ENCODE data around the gene CACNA1D.

Gene CACNA1D

GRCh38 chr3:53758846-53759245 lies 264.4 kb downstream of the CACNA1D start:
- Histone ChIP-seq H3K36me3 (ENCODE audit: control insufficient read depth in 5 of 5, insufficient read depth in 5 of 5, low read length in 5 of 5) (no peaks in the 10 kb centered on the region), H3K9me3 (ENCODE audit: control insufficient read depth in 5 of 5, low read length in 5 of 5) (no peaks in the 10 kb centered on the region), H3K9ac (ENCODE audit: low read length in 5 of 5) (no peak overlapping the region), H3K4me1 (ENCODE audit: control insufficient read depth in 5 of 5, insufficient read depth in 5 of 5, low read length in 5 of 5) (no peaks in the 10 kb centered on the region), H3K27me3 (ENCODE audit: control insufficient read depth in 5 of 5, insufficient read depth in 4 of 5, low read length in 5 of 5) (peaks cover 0 to 8% (median 0%) of the 10 kb centered on the region in 5 donors), H3K4me3 (ENCODE audit: low read depth in 1 of 5, low read length in 5 of 5) (no peak overlapping the region), H3K27ac (ENCODE audit: low read depth, low read length) (no peak overlapping the region)

DNA sequence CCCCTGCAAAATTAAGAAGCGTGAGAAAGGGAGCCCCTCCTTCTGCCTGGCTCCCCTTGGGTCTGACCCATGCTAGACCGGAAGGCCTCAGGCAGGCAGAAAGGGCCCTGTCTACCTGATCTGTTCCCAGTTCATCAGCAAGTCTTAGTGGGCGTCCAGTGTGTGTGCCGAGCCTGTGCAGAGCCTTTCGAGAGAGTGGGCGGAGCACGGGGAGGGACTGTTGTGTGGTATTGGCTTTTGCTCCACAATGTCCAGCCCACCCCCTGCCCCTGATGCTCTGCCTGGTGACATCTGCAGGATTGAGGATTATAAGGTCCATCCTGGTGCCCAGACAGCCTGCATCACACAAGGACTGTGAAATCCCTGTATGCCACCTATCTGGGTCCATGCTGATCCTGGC lies 268.9 kb downstream of the CACNA1D start:
- no peak overlapping the region for H3K4me3 ChIP-seq (ENCODE audit: low read depth in 1 of 5, low read length in 5 of 5)
- H3K4me1 ChIP-seq (ENCODE audit: control insufficient read depth in 5 of 5, insufficient read depth in 5 of 5, low read length in 5 of 5), result no peaks in the 10 kb centered on the region
- H3K9me3 ChIP-seq (ENCODE audit: control insufficient read depth in 5 of 5, low read length in 5 of 5), result no peaks in the 10 kb centered on the region
- H3K27me3 ChIP-seq (ENCODE audit: control insufficient read depth in 5 of 5, insufficient read depth in 4 of 5, low read length in 5 of 5), result peaks cover 0 to 8% (median 0%) of the 10 kb centered on the region in 5 donors
- no peak overlapping the region for H3K9ac ChIP-seq (ENCODE audit: low read length in 5 of 5)
- H3K36me3 ChIP-seq (ENCODE audit: control insufficient read depth in 5 of 5, insufficient read depth in 5 of 5, low read length in 5 of 5), result no peaks in the 10 kb centered on the region
- no peak overlapping the region for H3K27ac ChIP-seq (ENCODE audit: low read depth, low read length)

GRCh38 chr3:53764026-53764775 lies 269.8 kb downstream of the CACNA1D start:
- no peaks in the 10 kb centered on the region for H3K9me3 ChIP-seq (ENCODE audit: control insufficient read depth in 5 of 5, low read length in 5 of 5)
- no peak overlapping the region for H3K9ac ChIP-seq (ENCODE audit: low read length in 5 of 5)

DNA sequence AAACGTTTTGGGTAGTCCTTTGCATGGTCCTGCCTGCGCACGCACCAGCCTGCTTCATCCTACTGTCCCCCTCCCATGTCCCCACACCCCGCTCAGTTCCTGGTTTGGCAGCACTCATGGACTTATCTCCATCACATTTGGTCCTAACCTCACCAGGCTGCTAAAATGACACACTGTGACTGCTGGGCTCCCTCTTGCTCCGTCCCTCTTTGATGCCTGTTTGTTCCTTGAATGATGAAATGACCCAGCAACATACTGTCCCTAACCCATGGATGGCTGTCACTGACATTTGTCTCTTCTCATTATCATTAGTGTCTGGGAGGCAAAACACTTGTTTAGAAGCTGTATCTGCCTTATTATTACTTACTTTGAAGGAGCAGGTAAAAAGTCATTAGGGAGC lies 271.3 kb downstream of the CACNA1D start:
- no peak overlapping the region for H3K27ac ChIP-seq (ENCODE audit: low read depth, low read length)

More at GRCh38 chr3:53764026-53764775, 269.8 kb downstream of the CACNA1D start:
- peaks cover 0 to 12% (median 8%) of the 10 kb centered on the region in 5 donors for H3K27me3 ChIP-seq (ENCODE audit: control insufficient read depth in 5 of 5, insufficient read depth in 4 of 5, low read length in 5 of 5)
- no peak overlapping the region for H3K4me3 ChIP-seq (ENCODE audit: low read depth in 1 of 5, low read length in 5 of 5)
- no peaks in the 10 kb centered on the region for H3K36me3 ChIP-seq (ENCODE audit: control insufficient read depth in 5 of 5, insufficient read depth in 5 of 5, low read length in 5 of 5)
- H3K27ac ChIP-seq (ENCODE audit: low read depth, low read length), result no peak overlapping the region
- H3K4me1 ChIP-seq (ENCODE audit: control insufficient read depth in 5 of 5, insufficient read depth in 5 of 5, low read length in 5 of 5), result no peaks in the 10 kb centered on the region

DNA sequence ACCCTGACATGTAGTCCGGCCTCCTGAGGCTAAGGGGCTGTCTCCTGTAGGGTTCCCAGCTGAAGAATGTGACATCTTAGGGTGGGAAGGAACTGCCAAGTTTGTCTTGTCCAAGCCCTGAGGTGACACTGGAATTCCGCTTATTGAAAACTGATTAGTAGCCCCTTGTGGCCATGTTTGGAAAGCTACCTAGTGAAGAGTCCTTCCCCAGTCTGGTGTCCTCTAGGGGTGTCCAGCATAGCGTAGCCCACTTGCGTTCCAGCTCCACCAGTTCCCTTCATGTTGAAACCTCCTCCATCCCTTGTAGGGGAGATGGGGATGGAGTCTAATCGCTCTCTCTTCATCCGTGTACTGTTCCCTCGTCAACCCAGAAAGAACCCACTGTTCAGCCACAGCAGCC lies 272.3 kb downstream of the CACNA1D start:
- Histone ChIP-seq H3K9me3 (ENCODE audit: control insufficient read depth in 5 of 5, low read length in 5 of 5) (no peaks in the 10 kb centered on the region), H3K4me3 (ENCODE audit: low read depth in 1 of 5, low read length in 5 of 5) (no peak overlapping the region), H3K9ac (ENCODE audit: low read length in 5 of 5) (no peak overlapping the region), H3K4me1 (ENCODE audit: control insufficient read depth in 5 of 5, insufficient read depth in 5 of 5, low read length in 5 of 5) (no peaks in the 10 kb centered on the region), H3K27me3 (ENCODE audit: control insufficient read depth in 5 of 5, insufficient read depth in 4 of 5, low read length in 5 of 5) (peaks cover 0 to 16% (median 5%) of the 10 kb centered on the region in 5 donors), H3K36me3 (ENCODE audit: control insufficient read depth in 5 of 5, insufficient read depth in 5 of 5, low read length in 5 of 5) (no peaks in the 10 kb centered on the region), H3K27ac (ENCODE audit: low read depth, low read length) (no peak overlapping the region)

More for the DNA sequence above, 271.3 kb downstream of the CACNA1D start:
- H3K27me3 ChIP-seq (ENCODE audit: control insufficient read depth in 5 of 5, insufficient read depth in 4 of 5, low read length in 5 of 5), result peaks cover 0 to 13% (median 8%) of the 10 kb centered on the region in 5 donors
- no peaks in the 10 kb centered on the region for H3K36me3 ChIP-seq (ENCODE audit: control insufficient read depth in 5 of 5, insufficient read depth in 5 of 5, low read length in 5 of 5)
- H3K9ac ChIP-seq (ENCODE audit: low read length in 5 of 5), result no peak overlapping the region
- no peaks in the 10 kb centered on the region for H3K9me3 ChIP-seq (ENCODE audit: control insufficient read depth in 5 of 5, low read length in 5 of 5)
- no peaks in the 10 kb centered on the region for H3K4me1 ChIP-seq (ENCODE audit: control insufficient read depth in 5 of 5, insufficient read depth in 5 of 5, low read length in 5 of 5)
- H3K4me3 ChIP-seq (ENCODE audit: low read depth in 1 of 5, low read length in 5 of 5), result no peak overlapping the region

DNA sequence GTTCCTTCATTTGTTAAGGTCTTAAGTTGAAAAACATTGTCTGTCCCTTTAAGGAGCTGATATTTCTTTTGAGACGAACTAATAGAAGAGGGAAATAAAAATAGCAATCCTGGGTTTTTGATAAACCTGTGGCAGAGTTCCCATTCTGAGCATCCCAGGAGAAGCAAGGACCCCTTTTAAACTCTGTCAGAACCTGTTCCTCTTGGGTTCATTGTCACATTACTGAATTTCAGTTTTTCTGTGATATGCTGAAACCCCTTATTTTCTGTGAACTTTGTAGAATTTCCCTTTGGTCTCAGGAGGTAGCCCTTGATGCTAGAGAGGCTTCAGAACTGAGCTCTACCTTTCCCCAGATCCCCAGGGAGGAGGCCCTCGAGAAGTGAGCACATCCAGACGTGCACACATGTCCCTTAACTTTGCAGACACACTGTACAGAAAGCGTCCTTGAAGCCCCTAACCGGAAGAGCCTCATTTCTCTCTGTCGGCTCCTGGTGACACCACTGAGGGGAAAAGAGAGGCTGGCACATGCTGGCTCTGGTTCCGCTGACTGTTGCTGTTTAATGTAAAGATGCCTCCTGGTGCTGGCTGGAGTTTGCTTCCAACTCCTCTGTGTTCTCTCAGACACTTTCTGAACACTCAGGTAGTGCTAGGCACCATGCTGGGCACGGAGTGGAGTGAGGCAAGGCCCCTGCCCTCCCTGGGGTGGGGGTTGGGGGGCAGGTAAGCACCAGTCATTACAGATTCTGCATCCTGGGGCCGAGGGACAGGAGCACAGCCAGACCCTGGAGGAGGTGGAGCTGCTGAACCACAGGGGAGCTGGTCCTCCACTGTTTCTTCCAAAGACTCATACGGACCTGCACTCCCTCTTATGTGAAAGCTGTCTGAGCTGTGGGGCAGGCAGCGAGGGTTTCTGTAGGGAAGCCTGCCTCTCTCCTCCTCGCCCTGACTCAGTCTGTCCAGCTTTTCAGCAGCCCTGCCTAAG lies 274.4 kb downstream of the CACNA1D start:
- no peak overlapping the region for H3K4me3 ChIP-seq (ENCODE audit: low read depth in 1 of 5, low read length in 5 of 5)
- no peak overlapping the region for H3K27ac ChIP-seq (ENCODE audit: low read depth, low read length)
- H3K9ac ChIP-seq (ENCODE audit: low read length in 5 of 5), result no peak overlapping the region
- no peaks in the 10 kb centered on the region for H3K9me3 ChIP-seq (ENCODE audit: control insufficient read depth in 5 of 5, low read length in 5 of 5)
- peaks cover 0 to 13% (median 12%) of the 10 kb centered on the region in 5 donors for H3K4me1 ChIP-seq (ENCODE audit: control insufficient read depth in 5 of 5, insufficient read depth in 5 of 5, low read length in 5 of 5)
- H3K36me3 ChIP-seq (ENCODE audit: control insufficient read depth in 5 of 5, insufficient read depth in 5 of 5, low read length in 5 of 5), result no peaks in the 10 kb centered on the region
- peaks cover 0 to 16% (median 7%) of the 10 kb centered on the region in 5 donors for H3K27me3 ChIP-seq (ENCODE audit: control insufficient read depth in 5 of 5, insufficient read depth in 4 of 5, low read length in 5 of 5)

DNA sequence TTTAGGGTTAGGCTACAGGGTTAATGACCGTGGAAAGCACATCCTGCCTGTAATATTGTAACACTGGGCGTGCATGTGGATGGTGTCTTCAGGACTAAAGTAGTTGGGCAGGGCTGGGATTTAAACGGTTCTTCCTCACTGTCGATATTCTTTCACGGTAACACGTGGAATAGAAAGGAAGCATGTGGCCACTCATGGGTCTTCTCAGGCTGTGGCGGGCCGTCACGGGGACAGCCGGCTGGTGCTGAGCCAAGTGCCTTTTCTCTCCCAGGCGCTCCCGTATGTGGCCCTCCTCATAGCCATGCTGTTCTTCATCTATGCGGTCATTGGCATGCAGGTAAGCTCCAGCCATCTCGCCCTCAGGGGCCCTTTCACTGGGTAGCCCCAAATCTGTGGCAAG lies 278.2 kb downstream of the CACNA1D start:
- Histone ChIP-seq H3K4me3 (ENCODE audit: low read depth in 1 of 5, low read length in 5 of 5) (no peak overlapping the region), H3K36me3 (ENCODE audit: control insufficient read depth in 5 of 5, insufficient read depth in 5 of 5, low read length in 5 of 5) (no peaks in the 10 kb centered on the region), H3K27ac (ENCODE audit: low read depth, low read length) (no peak overlapping the region)

DNA sequence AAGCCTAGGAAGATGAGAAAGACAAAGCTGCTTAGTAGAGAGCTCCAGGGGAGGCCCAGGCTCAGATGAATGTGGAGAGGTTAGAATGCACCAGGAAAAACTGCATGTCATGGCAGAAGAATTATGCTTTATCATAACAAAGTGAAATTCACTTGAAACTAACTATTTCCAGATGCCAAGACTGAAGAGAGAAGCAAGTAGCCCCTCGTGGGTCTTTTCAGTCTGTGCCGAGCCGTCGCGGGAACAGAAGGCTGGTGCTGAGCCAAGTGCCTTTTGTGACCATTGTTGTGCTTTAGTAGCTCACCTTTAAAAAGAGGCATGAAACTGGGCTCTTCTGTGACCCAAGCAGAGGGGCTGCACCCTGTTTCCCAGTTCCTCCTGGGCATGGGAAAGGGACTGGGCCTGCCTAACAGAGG lies 278.6 kb downstream of the CACNA1D start:
- peaks cover 0 to 16% (median 7%) of the 10 kb centered on the region in 5 donors for H3K27me3 ChIP-seq (ENCODE audit: control insufficient read depth in 5 of 5, insufficient read depth in 4 of 5, low read length in 5 of 5)
- no peak overlapping the region for H3K9ac ChIP-seq (ENCODE audit: low read length in 5 of 5)
- H3K4me3 ChIP-seq (ENCODE audit: low read depth in 1 of 5, low read length in 5 of 5), result peak overlapping the region in 1 of 5 donors; percentile 24
- no peaks in the 10 kb centered on the region for H3K36me3 ChIP-seq (ENCODE audit: control insufficient read depth in 5 of 5, insufficient read depth in 5 of 5, low read length in 5 of 5)
- H3K27ac ChIP-seq (ENCODE audit: low read depth, low read length), result no peak overlapping the region
- H3K4me1 ChIP-seq (ENCODE audit: control insufficient read depth in 5 of 5, insufficient read depth in 5 of 5, low read length in 5 of 5), result peaks cover 2 to 17% (median 12%) of the 10 kb centered on the region in 5 donors
- H3K9me3 ChIP-seq (ENCODE audit: control insufficient read depth in 5 of 5, low read length in 5 of 5), result no peaks in the 10 kb centered on the region

More for the DNA sequence above, 278.2 kb downstream of the CACNA1D start:
- Histone ChIP-seq H3K9me3 (ENCODE audit: control insufficient read depth in 5 of 5, low read length in 5 of 5) (no peaks in the 10 kb centered on the region), H3K4me1 (ENCODE audit: control insufficient read depth in 5 of 5, insufficient read depth in 5 of 5, low read length in 5 of 5) (peaks cover 2 to 17% (median 12%) of the 10 kb centered on the region in 5 donors), H3K9ac (ENCODE audit: low read length in 5 of 5) (no peak overlapping the region), H3K27me3 (ENCODE audit: control insufficient read depth in 5 of 5, insufficient read depth in 4 of 5, low read length in 5 of 5) (peaks cover 0 to 16% (median 7%) of the 10 kb centered on the region in 5 donors)

GRCh38 chr3:53773611-53774368 lies 279.4 kb downstream of the CACNA1D start:
- Histone ChIP-seq H3K27me3 (ENCODE audit: control insufficient read depth in 5 of 5, insufficient read depth in 4 of 5, low read length in 5 of 5) (peaks cover 0 to 12% (median 7%) of the 10 kb centered on the region in 5 donors), H3K9ac (ENCODE audit: low read length in 5 of 5) (no peak overlapping the region), H3K27ac (ENCODE audit: low read depth, low read length) (no peak overlapping the region), H3K9me3 (ENCODE audit: control insufficient read depth in 5 of 5, low read length in 5 of 5) (no peaks in the 10 kb centered on the region), H3K4me3 (ENCODE audit: low read depth in 1 of 5, low read length in 5 of 5) (no peak overlapping the region), H3K4me1 (ENCODE audit: control insufficient read depth in 5 of 5, insufficient read depth in 5 of 5, low read length in 5 of 5) (peaks cover 2 to 17% (median 12%) of the 10 kb centered on the region in 5 donors), H3K36me3 (ENCODE audit: control insufficient read depth in 5 of 5, insufficient read depth in 5 of 5, low read length in 5 of 5) (no peaks in the 10 kb centered on the region)
